IPS-20b (cell line): ENCODE measurements around the gene LMAN1.

Experiments
- H3K27ac ChIP-seq: one replicate; pipeline ENCODE4 v1.5.1; 2013; ENCODE audit warnings: low read length
- H3K27me3 ChIP-seq: 2 replicates; pipeline ENCODE4 v1.6.1; 2013; ENCODE audit warnings: mild to moderate bottlenecking, low read length, inconsistent platforms; ENCODE audit not compliant: insufficient read depth
- H3K36me3 ChIP-seq: 2 replicates; pipeline ENCODE4 v1.6.1; 2013; ENCODE audit warnings: low read depth, mild to moderate bottlenecking, inconsistent platforms, low read length, moderate library complexity; ENCODE audit not compliant: insufficient read depth
- H3K4me1 ChIP-seq: 2 replicates; pipeline ENCODE4 v1.6.1; 2013; ENCODE audit warnings: mild to moderate bottlenecking, control low read depth, inconsistent platforms, low read length, moderate library complexity; ENCODE audit not compliant: insufficient read depth
- H3K4me3 ChIP-seq: 2 replicates; pipeline ENCODE4 v1.5.1; 2013; ENCODE audit warnings: mild to moderate bottlenecking, low read length, inconsistent platforms
- H3K9ac ChIP-seq: 2 replicates; pipeline ENCODE4 v1.6.1; 2013; ENCODE audit warnings: low read depth, mild to moderate bottlenecking, inconsistent platforms, low read length, moderate library complexity
- H3K9me3 ChIP-seq: 2 replicates; pipeline ENCODE4 v1.6.1; 2013; ENCODE audit warnings: mild to moderate bottlenecking, low read depth, low read length, inconsistent platforms; ENCODE audit not compliant: insufficient read depth

The LMAN1 gene

DNA sequence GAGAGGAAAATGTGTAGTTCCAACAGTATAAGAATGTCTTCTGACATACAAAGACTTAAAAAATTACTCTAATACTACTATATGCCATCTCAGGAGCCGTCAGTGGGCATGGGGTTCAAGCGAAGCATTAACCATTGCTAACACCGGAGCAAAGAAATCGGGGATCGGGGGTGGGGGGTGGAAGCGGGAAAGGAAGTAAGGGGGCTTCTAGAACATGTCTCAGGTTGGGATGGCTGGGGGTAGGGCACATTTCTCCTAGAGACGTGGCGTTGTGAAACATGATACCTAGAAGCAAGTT, 702 bp downstream of the LMAN1 start:
- Histone ChIP-seq H3K36me3 (peaks cover 23% of the 10 kb centered on the region), H3K27me3 (peaks cover 41% of the 10 kb centered on the region), H3K9ac (peak overlapping the region; percentile 94), H3K4me3 (peak overlapping the region; percentile 87), H3K9me3 (no peaks in the 10 kb centered on the region), H3K4me1 (peaks cover 3% of the 10 kb centered on the region; the same call in 1 of the 2 replicates), H3K27ac (no peak overlapping the region)

GRCh38 chr18:59357928-59358327, 1.1 kb downstream of the LMAN1 start:
- H3K4me3 ChIP-seq: peak overlapping the region; percentile 87
- H3K27me3 ChIP-seq: peaks cover 36% of the 10 kb centered on the region
- H3K4me1 ChIP-seq: peaks cover 3% of the 10 kb centered on the region; the same call in 1 of the 2 replicates
- H3K9ac ChIP-seq: peak overlapping the region; percentile 94; the same call in 1 of the 2 replicates
- H3K36me3 ChIP-seq: peaks cover 27% of the 10 kb centered on the region
- H3K27ac ChIP-seq: no peak overlapping the region
- H3K9me3 ChIP-seq: no peaks in the 10 kb centered on the region

DNA sequence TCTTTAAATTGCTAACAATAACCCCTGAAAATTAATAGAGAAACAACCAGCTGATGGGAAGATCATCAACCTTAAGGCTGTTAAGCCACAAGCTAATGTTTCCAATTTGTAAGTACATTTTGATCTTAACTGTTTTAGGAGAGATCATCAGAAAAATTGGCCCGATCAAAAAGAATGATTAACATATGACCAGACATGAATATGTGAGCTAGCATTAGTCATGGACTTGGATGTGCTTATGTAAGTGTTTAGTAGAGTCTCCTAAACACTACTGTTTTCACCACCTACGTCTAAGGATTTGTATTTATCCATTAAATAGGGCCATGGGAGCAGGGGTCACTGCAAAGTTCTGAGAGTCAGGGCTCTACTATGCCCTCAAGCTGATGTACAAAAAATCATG, 4.3 kb downstream of the LMAN1 start:
- H3K9me3 ChIP-seq: no peaks in the 10 kb centered on the region
- H3K4me3 ChIP-seq: no peak overlapping the region
- H3K4me1 ChIP-seq: peaks cover 3% of the 10 kb centered on the region; the same call in 1 of the 2 replicates
- no peak overlapping the region for H3K27ac ChIP-seq
- H3K27me3 ChIP-seq: peaks cover 4% of the 10 kb centered on the region
- no peak overlapping the region for H3K9ac ChIP-seq
- H3K36me3 ChIP-seq: peaks cover 57% of the 10 kb centered on the region

DNA sequence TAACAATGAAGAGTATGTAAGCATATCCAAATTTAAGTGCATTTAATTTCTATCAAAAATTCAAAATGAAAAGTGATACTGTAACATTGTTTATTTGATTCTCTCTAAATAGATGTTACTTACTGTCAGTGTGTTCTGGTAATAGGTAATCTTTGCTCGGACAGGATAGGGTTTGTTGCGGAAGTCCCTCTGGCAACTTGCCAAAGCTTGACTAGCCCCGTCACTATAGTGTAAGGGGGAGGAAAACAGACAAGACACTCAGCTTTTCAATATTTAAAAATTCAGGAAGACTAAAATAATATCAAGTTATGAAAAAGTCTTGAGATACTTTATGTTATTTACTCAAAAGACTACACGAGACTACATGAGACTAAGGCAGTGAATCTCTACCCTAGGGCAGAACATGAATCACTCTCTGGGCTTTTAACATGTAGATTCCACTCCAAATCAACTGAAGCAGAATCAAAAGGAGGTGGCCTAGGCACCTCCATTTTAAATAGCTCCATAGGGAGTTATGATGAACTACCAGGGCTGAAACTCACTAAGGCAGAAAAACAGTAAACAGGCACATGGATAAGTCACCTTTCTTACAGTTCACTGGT, 5.9 kb downstream of the LMAN1 start:
- Histone ChIP-seq H3K4me3 (no peak overlapping the region), H3K9me3 (no peaks in the 10 kb centered on the region), H3K27me3 (no peaks in the 10 kb centered on the region), H3K4me1 (peaks cover 3% of the 10 kb centered on the region; the same call in 1 of the 2 replicates), H3K36me3 (peaks cover 72% of the 10 kb centered on the region), H3K27ac (no peak overlapping the region), H3K9ac (no peak overlapping the region)

DNA sequence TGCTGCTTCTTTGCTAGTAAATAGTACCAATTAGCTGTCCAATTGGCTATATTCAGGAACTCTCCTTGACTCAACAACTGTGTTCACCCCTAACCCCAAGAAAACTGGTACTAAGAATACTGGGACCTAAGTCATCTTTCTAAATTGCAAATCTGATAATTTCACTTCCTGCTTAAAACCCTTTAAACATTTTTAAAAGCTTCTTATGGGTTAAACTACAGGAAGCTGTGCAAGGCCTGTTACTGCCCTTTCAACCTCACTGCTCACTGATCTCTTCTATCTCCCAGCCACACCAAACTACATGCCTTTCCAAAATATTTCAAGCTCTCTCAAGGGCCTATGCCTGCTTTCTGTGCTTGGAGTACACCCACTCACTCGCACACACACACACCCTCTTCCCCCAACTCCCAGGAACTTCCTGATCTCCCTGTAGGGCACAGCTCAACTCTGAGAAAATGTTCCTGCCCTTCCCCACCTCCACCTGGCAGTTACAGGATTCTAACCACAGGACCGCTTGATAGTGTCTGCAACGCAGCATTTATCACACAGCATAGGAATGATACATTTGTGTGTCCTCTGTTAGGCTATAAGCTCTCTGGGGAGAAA, 6.7 kb downstream of the LMAN1 start:
- H3K27me3 ChIP-seq: no peaks in the 10 kb centered on the region
- no peak overlapping the region for H3K9ac ChIP-seq
- no peaks in the 10 kb centered on the region for H3K4me1 ChIP-seq
- peaks cover 81% of the 10 kb centered on the region for H3K36me3 ChIP-seq
- H3K27ac ChIP-seq: no peak overlapping the region
- H3K4me3 ChIP-seq: no peak overlapping the region
- H3K9me3 ChIP-seq: no peaks in the 10 kb centered on the region

DNA sequence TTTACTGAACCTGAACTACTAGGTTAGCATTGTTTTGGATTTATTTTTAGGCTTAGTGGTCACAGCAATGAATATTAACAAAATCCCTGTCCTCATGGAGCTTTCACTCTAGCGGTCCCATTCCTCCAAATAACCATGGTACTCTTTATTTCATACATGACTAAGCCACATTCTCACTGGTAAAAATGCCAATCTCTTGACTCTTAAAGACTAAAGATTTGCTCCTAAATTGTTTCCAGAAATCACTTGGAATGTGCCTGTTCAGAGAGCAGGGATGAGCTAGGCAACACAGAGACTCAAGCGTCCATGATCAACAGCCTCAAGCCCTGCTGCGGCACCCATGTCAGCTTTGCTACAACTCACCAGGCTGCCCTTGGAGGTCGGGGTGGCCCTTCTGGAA, 13.5 kb downstream of the LMAN1 start:
- no peaks in the 10 kb centered on the region for H3K4me1 ChIP-seq
- H3K9ac ChIP-seq: no peak overlapping the region
- H3K9me3 ChIP-seq: no peaks in the 10 kb centered on the region
- H3K27ac ChIP-seq: no peak overlapping the region
- no peak overlapping the region for H3K4me3 ChIP-seq
- H3K27me3 ChIP-seq: no peaks in the 10 kb centered on the region
- peaks cover 94% of the 10 kb centered on the region for H3K36me3 ChIP-seq

- peaks cover 96% of the 10 kb centered on the region for H3K36me3 ChIP-seq
- no peaks in the 10 kb centered on the region for H3K27me3 ChIP-seq
- no peaks in the 10 kb centered on the region for H3K4me1 ChIP-seq
- no peak overlapping the region for H3K27ac ChIP-seq
- H3K9me3 ChIP-seq: no peaks in the 10 kb centered on the region
- no peak overlapping the region for H3K4me3 ChIP-seq
- no peak overlapping the region for H3K9ac ChIP-seq
These were observed 14.1 kb downstream of the LMAN1 start for GRCh38 chr18:59344996-59345395.

DNA sequence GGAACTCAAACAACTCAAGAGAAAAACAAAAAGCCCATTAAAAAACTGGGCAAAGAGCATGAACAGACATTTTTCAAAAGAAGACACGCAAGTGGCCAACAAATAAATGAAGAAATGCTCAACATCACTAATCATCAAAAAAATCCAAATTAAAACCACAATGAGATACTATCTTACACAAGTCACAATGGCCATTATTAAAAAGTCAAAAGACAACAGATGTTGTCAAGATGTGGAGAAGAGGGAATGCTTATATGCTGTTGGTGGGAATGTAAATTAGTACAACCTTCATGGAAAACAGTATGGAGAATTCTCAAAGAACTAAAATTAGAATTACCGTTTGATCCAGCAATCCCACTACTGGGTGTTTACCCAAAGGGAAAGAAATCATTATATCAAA, 15.1 kb downstream of the LMAN1 start:
- Histone ChIP-seq H3K4me1 (no peaks in the 10 kb centered on the region), H3K9me3 (no peaks in the 10 kb centered on the region), H3K36me3 (peaks cover 96% of the 10 kb centered on the region), H3K27ac (no peak overlapping the region), H3K4me3 (no peak overlapping the region), H3K9ac (no peak overlapping the region), H3K27me3 (no peaks in the 10 kb centered on the region)

GRCh38 chr18:59340817-59341216, 18.2 kb downstream of the LMAN1 start:
- Histone ChIP-seq H3K4me3 (no peak overlapping the region), H3K27ac (no peak overlapping the region), H3K4me1 (no peaks in the 10 kb centered on the region), H3K9me3 (no peaks in the 10 kb centered on the region), H3K9ac (no peak overlapping the region), H3K36me3 (peaks cover 95% of the 10 kb centered on the region), H3K27me3 (no peaks in the 10 kb centered on the region)

- Histone ChIP-seq H3K9me3 (no peaks in the 10 kb centered on the region), H3K27ac (no peak overlapping the region), H3K27me3 (no peaks in the 10 kb centered on the region), H3K4me3 (no peak overlapping the region), H3K9ac (no peak overlapping the region), H3K4me1 (no peaks in the 10 kb centered on the region), H3K36me3 (peaks cover 95% of the 10 kb centered on the region)
These were observed 18.8 kb downstream of the LMAN1 start for GRCh38 chr18:59340312-59340711.

- no peak overlapping the region for H3K27ac ChIP-seq
- peaks cover 94% of the 10 kb centered on the region for H3K36me3 ChIP-seq
- no peak overlapping the region for H3K9ac ChIP-seq
- H3K27me3 ChIP-seq: no peaks in the 10 kb centered on the region
- H3K9me3 ChIP-seq: no peaks in the 10 kb centered on the region
- no peak overlapping the region for H3K4me3 ChIP-seq
- no peaks in the 10 kb centered on the region for H3K4me1 ChIP-seq
These were observed 26.1 kb downstream of the LMAN1 start for GRCh38 chr18:59332986-59333385.

- H3K27me3 ChIP-seq: no peaks in the 10 kb centered on the region
- H3K4me3 ChIP-seq: no peak overlapping the region
- no peak overlapping the region for H3K9ac ChIP-seq
- H3K4me1 ChIP-seq: no peaks in the 10 kb centered on the region
- H3K36me3 ChIP-seq: peaks cover 78% of the 10 kb centered on the region
- no peaks in the 10 kb centered on the region for H3K9me3 ChIP-seq
- no peak overlapping the region for H3K27ac ChIP-seq
These were observed 30.4 kb downstream of the LMAN1 start for GRCh38 chr18:59328683-59329082.
